Panc1 (cell line): ENCODE measurements around the gene MXRA8.

Experiments
- POLR2AphosphoS5 ChIP-seq: IDR thresholded peaks from 2 replicates; pipeline ENCODE4 v1.6.1; 2012; ENCODE audit warnings: mild to moderate bottlenecking, low read depth, low read length, moderate library complexity
- SIN3A ChIP-seq: IDR thresholded peaks from 2 replicates; pipeline ENCODE4 v1.6.1; 2012; ENCODE audit warnings: low read depth, mild to moderate bottlenecking, low read length, moderate library complexity, borderline replicate concordance; ENCODE audit not compliant: insufficient read depth
- TCF7L2 ChIP-seq: IDR thresholded peaks from 2 replicates; pipeline ENCODE4 v1.6.1; 2011; ENCODE audit warnings: mild to moderate bottlenecking, low read depth, low read length, inconsistent platforms
- TF ChIP-seq, protein P1 (sequence below), 2 experiments: IDR thresholded peaks; 2 replicates each; pipeline ENCODE4 v1.6.1; 2011 to 2012; ENCODE audit warnings: low read depth in 2 of 2, control low read depth in 1 of 2, low read length in 1 of 2, mild to moderate bottlenecking in 1 of 2, moderate library complexity in 1 of 2; ENCODE audit not compliant: insufficient read depth in 1 of 2
- TF ChIP-seq, protein P2 (sequence below): fragments of 450-650 bp; IDR thresholded peaks from 2 replicates; pipeline ENCODE4 v1.5.1; 2017; ENCODE audit warnings: mild to moderate bottlenecking

DNA sequence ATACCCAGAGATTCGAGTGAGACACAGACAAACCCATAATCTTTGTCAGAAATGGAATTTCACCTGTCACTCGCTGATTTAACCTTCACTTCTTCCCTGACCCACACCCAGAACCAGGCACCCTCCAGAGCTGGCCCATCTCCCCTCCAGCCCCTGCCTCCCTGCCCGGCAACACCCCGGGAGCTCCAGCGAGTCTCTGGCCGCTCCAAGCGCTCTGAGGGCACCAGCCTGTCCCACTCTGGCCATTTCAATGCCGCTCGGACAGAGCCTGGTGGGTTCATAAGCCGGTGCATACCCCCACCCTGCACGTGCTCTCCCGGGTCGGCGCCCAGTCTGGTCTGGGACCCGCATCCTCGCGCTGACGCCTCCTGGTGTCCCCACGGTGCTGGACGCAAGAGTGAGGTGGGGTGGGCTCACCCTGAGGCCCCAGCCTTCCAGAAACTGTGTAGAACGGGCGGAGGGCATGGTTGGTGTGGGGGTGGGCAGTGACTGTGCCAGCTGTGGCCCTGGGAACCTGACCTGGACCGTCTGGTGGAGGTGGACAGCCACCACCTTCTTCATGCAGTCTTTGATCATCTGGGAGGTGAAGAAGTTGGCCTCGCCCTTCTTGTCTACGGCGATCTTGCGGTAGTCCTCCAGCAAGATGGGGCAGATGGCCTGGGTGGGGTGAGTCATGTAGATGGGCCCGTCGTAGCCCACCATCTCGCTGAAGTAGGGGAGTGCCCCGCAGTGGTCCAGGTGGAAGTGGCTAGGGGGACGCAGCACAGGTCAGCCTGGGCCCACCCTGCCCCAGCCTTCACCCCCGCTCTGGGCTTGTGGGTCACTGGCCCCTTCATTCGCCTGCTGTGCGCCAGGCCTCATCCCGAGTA is 39.3 kb downstream of the MXRA8 start:
- TF ChIP-seq, protein P1, sequence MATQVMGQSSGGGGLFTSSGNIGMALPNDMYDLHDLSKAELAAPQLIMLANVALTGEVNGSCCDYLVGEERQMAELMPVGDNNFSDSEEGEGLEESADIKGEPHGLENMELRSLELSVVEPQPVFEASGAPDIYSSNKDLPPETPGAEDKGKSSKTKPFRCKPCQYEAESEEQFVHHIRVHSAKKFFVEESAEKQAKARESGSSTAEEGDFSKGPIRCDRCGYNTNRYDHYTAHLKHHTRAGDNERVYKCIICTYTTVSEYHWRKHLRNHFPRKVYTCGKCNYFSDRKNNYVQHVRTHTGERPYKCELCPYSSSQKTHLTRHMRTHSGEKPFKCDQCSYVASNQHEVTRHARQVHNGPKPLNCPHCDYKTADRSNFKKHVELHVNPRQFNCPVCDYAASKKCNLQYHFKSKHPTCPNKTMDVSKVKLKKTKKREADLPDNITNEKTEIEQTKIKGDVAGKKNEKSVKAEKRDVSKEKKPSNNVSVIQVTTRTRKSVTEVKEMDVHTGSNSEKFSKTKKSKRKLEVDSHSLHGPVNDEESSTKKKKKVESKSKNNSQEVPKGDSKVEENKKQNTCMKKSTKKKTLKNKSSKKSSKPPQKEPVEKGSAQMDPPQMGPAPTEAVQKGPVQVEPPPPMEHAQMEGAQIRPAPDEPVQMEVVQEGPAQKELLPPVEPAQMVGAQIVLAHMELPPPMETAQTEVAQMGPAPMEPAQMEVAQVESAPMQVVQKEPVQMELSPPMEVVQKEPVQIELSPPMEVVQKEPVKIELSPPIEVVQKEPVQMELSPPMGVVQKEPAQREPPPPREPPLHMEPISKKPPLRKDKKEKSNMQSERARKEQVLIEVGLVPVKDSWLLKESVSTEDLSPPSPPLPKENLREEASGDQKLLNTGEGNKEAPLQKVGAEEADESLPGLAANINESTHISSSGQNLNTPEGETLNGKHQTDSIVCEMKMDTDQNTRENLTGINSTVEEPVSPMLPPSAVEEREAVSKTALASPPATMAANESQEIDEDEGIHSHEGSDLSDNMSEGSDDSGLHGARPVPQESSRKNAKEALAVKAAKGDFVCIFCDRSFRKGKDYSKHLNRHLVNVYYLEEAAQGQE (IDR thresholded peaks at IDR 0.05; ENCODE audit: insufficient read depth in 1 of 2, low read depth in 2 of 2, low read length in 1 of 2), result no peak
- TF ChIP-seq POLR2AphosphoS5 (no peak), SIN3A (no peak), TCF7L2 (no peak)
- TF ChIP-seq, protein P2, sequence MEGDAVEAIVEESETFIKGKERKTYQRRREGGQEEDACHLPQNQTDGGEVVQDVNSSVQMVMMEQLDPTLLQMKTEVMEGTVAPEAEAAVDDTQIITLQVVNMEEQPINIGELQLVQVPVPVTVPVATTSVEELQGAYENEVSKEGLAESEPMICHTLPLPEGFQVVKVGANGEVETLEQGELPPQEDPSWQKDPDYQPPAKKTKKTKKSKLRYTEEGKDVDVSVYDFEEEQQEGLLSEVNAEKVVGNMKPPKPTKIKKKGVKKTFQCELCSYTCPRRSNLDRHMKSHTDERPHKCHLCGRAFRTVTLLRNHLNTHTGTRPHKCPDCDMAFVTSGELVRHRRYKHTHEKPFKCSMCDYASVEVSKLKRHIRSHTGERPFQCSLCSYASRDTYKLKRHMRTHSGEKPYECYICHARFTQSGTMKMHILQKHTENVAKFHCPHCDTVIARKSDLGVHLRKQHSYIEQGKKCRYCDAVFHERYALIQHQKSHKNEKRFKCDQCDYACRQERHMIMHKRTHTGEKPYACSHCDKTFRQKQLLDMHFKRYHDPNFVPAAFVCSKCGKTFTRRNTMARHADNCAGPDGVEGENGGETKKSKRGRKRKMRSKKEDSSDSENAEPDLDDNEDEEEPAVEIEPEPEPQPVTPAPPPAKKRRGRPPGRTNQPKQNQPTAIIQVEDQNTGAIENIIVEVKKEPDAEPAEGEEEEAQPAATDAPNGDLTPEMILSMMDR, result no peak
